Measurements from ENCODE around the gene CAMTA1.

CAMTA1 gene

DNA sequence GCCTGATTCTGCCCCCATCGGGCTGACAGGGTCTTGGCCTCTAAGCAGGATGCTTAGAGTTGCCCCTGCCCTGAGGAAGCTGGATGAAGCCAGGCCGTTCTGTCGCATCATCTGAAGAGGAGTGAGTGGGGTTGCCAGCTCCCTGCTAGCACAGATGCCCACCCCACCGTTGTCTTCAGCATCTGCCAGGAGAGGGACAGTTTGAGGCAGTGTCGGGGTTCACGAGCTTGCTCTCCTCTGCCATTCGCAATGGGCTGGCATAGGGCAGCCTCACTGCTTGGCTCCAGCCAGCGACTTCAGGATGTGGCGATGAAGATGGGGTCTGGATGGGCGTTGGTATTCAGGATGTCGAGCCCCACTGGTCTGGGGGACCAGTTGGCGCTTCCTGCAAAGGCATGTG lies 840.1 kb downstream of the CAMTA1 start (continued):
- TF ChIP-seq ZNF48 (tag by site-specific recombination; IDR thresholded peaks at IDR 0.05) (no peak), ZNF585B (tag by site-specific recombination; IDR thresholded peaks at IDR 0.05) (no peak), ZNF777 (tag by site-specific recombination; IDR thresholded peaks at IDR 0.05; ENCODE audit: borderline replicate concordance) (no peak)

DNA sequence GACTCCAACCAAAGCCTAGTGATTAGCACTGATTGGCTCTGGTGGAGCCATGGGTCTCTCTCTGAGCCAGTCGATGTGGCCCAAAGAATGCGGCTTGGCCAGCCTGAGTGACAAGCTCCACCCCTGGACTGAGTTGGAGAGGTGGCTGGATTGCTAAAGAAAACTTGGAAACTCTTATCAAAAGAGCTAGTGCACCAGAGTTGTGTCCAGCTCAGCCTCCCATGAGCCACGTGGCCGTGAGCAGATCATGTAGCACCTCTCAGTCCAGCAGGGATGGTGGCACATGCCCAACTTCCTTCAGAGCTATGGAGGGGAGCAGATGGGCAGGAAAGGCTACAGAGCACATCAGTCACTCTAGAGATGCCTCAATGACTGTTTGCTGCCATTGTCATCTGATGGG lies 843.0 kb downstream of the CAMTA1 start:
- CTCF ChIA-PET = interaction anchor here (0.7 kb wide), 1 partner anchor 19 kb away, joined by 3 read pairs; no protein-coding TSS in a partner anchor
- Histone ChIP-seq H3K4me3 (ENCODE audit: low read depth, low read length) (no peak overlapping the region), H3K9me3 (ENCODE audit: control insufficient read depth, insufficient read depth, low read depth, low read length) (no peaks in the 10 kb centered on the region), H3K27ac (ENCODE audit: extremely low read depth, low read depth, low read length) (no peak overlapping the region), H3K4me1 (ENCODE audit: control insufficient read depth, insufficient read depth, low read length) (no peaks in the 10 kb centered on the region), H3K36me3 (ENCODE audit: control insufficient read depth in 2 of 2, insufficient read depth in 1 of 2, low read length in 2 of 2) (no peaks in the 10 kb centered on the region)
- POLR2A ChIA-PET = no interaction called here
- no peak for TF ChIP-seq REPIN1 (tag by site-specific recombination; IDR thresholded peaks at IDR 0.05; ENCODE audit: low read depth)

DNA sequence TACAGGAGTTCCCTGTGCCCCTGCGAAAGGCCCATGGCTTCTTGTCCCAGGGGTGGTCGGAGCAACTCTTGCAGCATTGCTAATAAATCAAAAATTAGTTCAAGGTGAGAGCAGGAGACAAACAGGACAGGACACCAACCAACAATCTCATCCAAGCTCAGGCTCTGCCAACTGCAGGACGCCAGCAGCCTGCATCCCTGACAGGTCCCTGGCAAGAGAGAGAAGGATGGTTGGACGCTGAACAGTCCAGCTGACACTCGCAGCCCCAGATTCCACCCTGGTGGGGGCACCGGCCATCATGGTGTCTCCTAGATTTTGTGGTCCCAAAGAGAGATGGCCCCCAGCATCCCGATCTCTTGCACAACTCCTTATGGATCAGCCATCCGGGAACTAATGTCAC lies 843.8 kb downstream of the CAMTA1 start:
- ChIA-PET CTCF (no interaction called here), POLR2A (no interaction called here)
- H3K4me1 ChIP-seq (ENCODE audit: control insufficient read depth, insufficient read depth, low read length) = no peaks in the 10 kb centered on the region
- TF ChIP-seq, protein P1, sequence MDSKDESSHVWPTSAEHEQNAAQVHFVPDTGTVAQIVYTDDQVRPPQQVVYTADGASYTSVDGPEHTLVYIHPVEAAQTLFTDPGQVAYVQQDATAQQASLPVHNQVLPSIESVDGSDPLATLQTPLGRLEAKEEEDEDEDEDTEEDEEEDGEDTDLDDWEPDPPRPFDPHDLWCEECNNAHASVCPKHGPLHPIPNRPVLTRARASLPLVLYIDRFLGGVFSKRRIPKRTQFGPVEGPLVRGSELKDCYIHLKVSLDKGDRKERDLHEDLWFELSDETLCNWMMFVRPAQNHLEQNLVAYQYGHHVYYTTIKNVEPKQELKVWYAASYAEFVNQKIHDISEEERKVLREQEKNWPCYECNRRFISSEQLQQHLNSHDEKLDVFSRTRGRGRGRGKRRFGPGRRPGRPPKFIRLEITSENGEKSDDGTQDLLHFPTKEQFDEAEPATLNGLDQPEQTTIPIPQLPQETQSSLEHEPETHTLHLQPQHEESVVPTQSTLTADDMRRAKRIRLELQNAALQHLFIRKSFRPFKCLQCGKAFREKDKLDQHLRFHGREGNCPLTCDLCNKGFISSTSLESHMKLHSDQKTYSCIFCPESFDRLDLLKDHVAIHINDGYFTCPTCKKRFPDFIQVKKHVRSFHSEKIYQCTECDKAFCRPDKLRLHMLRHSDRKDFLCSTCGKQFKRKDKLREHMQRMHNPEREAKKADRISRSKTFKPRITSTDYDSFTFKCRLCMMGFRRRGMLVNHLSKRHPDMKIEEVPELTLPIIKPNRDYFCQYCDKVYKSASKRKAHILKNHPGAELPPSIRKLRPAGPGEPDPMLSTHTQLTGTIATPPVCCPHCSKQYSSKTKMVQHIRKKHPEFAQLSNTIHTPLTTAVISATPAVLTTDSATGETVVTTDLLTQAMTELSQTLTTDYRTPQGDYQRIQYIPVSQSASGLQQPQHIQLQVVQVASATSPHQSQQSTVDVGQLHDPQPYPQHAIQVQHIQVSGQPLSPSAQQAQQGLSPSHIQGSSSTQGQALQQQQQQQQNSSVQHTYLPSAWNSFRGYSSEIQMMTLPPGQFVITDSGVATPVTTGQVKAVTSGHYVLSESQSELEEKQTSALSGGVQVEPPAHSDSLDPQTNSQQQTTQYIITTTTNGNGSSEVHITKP (tag by site-specific recombination; IDR thresholded peaks at IDR 0.05) = no peak
- TF ChIP-seq KLF9 (tag by site-specific recombination; IDR thresholded peaks at IDR 0.05; ENCODE audit: low read depth) (no peak), ZNF785 (tag by site-specific recombination; IDR thresholded peaks at IDR 0.05) (no peak), ZNF707 (tag by site-specific recombination; IDR thresholded peaks at IDR 0.05) (no peak)
- TF ChIP-seq, protein P2, sequence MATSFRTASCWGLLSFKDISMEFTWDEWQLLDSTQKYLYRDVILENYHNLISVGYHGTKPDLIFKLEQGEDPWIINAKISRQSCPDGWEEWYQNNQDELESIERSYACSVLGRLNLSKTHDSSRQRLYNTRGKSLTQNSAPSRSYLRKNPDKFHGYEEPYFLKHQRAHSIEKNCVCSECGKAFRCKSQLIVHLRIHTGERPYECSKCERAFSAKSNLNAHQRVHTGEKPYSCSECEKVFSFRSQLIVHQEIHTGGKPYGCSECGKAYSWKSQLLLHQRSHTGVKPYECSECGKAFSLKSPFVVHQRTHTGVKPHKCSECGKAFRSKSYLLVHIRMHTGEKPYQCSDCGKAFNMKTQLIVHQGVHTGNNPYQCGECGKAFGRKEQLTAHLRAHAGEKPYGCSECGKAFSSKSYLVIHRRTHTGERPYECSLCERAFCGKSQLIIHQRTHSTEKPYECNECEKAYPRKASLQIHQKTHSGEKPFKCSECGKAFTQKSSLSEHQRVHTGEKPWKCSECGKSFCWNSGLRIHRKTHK (tag by site-specific recombination; IDR thresholded peaks at IDR 0.05) = no peak
- TF ChIP-seq, protein P3, sequence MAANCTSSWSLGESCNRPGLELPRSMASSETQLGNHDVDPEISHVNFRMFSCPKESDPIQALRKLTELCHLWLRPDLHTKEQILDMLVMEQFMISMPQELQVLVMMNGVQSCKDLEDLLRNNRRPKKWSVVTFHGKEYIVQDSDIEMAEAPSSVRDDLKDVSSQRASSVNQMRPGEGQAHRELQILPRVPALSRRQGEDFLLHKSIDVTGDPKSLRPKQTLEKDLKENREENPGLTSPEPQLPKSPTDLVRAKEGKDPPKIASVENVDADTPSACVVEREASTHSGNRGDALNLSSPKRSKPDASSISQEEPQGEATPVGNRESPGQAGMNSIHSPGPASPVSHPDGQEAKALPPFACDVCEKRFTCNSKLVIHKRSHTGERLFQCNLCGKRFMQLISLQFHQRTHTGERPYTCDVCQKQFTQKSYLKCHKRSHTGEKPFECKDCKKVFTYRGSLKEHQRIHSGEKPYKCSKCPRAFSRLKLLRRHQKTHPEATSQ (tag by site-specific recombination; IDR thresholded peaks at IDR 0.05) = no peak
- no peak overlapping the region for H3K4me3 ChIP-seq (ENCODE audit: low read depth, low read length)
- H3K9me3 ChIP-seq (ENCODE audit: control insufficient read depth, insufficient read depth, low read depth, low read length) = no peaks in the 10 kb centered on the region
- no peaks in the 10 kb centered on the region for H3K36me3 ChIP-seq (ENCODE audit: control insufficient read depth in 2 of 2, insufficient read depth in 1 of 2, low read length in 2 of 2)
- H3K27ac ChIP-seq (ENCODE audit: extremely low read depth, low read depth, low read length) = no peak overlapping the region

DNA sequence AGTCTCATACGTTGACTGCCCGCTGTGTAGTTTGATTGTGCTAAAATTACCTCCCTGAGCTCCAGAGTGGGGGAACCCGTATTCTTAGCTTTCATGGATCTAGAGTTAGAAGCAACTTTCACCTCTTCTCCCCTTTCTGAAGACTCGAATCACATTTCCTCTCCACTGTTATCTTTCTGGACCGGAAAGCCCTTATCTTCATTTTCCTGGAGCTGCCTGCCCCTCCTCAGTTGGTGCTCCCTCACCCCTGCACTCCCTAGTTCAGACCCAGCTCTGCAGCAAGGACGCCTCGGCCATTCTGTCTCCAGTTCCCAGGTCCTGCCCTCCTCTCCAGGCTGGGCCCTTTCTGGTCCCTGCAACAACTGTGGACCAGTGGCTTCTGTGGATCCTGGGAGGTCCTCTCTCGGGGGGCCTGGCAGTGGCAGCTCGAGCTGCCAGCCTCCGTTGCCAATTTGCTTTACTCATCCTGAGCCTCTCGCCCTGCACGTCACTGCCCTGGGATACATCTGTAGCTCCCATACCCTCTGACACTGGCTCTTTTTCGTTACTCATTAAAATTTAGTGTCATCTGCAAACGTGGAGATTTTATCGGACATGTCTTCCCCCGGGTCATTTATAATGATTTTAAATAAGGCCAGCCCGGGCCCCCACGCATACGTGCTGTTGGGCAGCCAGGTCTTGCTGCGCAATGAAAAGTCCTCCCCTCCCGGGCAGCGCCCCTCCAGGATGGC lies 844.4 kb downstream of the CAMTA1 start:
- Histone ChIP-seq H3K4me3 (ENCODE audit: low read depth, low read length) (no peak overlapping the region), H3K4me1 (ENCODE audit: control insufficient read depth, insufficient read depth, low read length) (no peaks in the 10 kb centered on the region), H3K27ac (ENCODE audit: extremely low read depth, low read depth, low read length) (no peak overlapping the region), H3K36me3 (ENCODE audit: control insufficient read depth in 2 of 2, insufficient read depth in 1 of 2, low read length in 2 of 2) (no peaks in the 10 kb centered on the region), H3K9me3 (ENCODE audit: control insufficient read depth, insufficient read depth, low read depth, low read length) (no peaks in the 10 kb centered on the region)
- TF ChIP-seq YY2 (tag by site-specific recombination; IDR thresholded peaks at IDR 0.05) (no peak), ZNF341 (tag by site-specific recombination; IDR thresholded peaks at IDR 0.05; ENCODE audit: low read depth) (no peak), ZNF585B (tag by site-specific recombination; IDR thresholded peaks at IDR 0.05) (no peak), ZBTB17 (tag by site-specific recombination; IDR thresholded peaks at IDR 0.05) (no peak), ZNF202 (tag by site-specific recombination; IDR thresholded peaks at IDR 0.05; ENCODE audit: borderline replicate concordance) (no peak), GLI4 (tag by site-specific recombination; IDR thresholded peaks at IDR 0.05) (no peak), SP7 (tag by site-specific recombination; IDR thresholded peaks at IDR 0.05) (no peak), ZNF394 (tag by site-specific recombination; IDR thresholded peaks at IDR 0.05; ENCODE audit: borderline replicate concordance) (no peak), ZNF121 (tag by site-specific recombination; IDR thresholded peaks at IDR 0.05) (no peak)
- TF ChIP-seq, protein P4, sequence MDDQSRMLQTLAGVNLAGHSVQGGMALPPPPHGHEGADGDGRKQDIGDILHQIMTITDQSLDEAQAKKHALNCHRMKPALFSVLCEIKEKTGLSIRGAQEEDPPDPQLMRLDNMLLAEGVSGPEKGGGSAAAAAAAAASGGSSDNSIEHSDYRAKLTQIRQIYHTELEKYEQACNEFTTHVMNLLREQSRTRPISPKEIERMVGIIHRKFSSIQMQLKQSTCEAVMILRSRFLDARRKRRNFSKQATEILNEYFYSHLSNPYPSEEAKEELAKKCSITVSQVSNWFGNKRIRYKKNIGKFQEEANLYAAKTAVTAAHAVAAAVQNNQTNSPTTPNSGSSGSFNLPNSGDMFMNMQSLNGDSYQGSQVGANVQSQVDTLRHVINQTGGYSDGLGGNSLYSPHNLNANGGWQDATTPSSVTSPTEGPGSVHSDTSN (CRISPR knock-in tag; IDR thresholded peaks at IDR 0.05) = no peak
- ChIA-PET POLR2A (no interaction called here), CTCF (no interaction called here)

All from HEK293 (cell line).